A673 (cell line): Measurements from ENCODE around the gene SULT1B1. TPM values are rescaled to one million over a fixed set of nuclear protein-coding genes. Genes with fewer than 3 reads are reported as not detected.

Experiments used
- BruUV-seq: library from RNA; stranded (reverse); fragments of 400-500 nt; replicated peaks from 2 replicates; lab custom pipeline; 2021; lab: Mats Ljungman, UMichigan
- CTCF ChIA-PET: fragments of 300-600 bp; sonication (Branson Sonifier 250); formaldehyde crosslinking; loops from one replicate; lab custom pipeline; 2022; ENCODE audit warnings: antibody characterized with exemption; lab: Charles Lee
- POLR2A ChIA-PET: fragments of 300-600 bp; sonication (Branson Sonifier 250); formaldehyde crosslinking; loops from one replicate; lab custom pipeline; 2022; ENCODE audit warnings: antibody characterized with exemption; ENCODE audit not compliant: low non-redundant PET; lab: Charles Lee
- DNase-seq: peaks from one replicate; pipeline ENCODE4 v3.0.0-alpha.2; 2015; ENCODE audit warnings: low spot score
- H3K27ac ChIP-seq: fragments of 200-600 bp; sonication (generic); 2 replicates; pipeline ENCODE4 v1.5.1; 2016; ENCODE audit warnings: mixed run types, low read depth, mild to moderate bottlenecking, mixed read lengths, antibody characterized with exemption, low read length; ENCODE audit not compliant: poor library complexity, severe bottlenecking
- H3K27me3 ChIP-seq: fragments of 200-600 bp; sonication (generic); replicated peaks from 2 replicates; pipeline ENCODE4 v1.6.1; 2017; ENCODE audit warnings: mixed run types, low read depth, mild to moderate bottlenecking, mixed read lengths, antibody characterized with exemption, low read length; ENCODE audit not compliant: insufficient read depth, poor library complexity
- H3K36me3 ChIP-seq: fragments of 200-600 bp; sonication (generic); 2 replicates; pipeline ENCODE4 v1.6.1; 2016; ENCODE audit warnings: mixed run types, mild to moderate bottlenecking, mixed read lengths, antibody characterized with exemption, low read length; ENCODE audit not compliant: insufficient read depth, poor library complexity, severe bottlenecking
- H3K4me1 ChIP-seq: fragments of 200-600 bp; sonication (generic); 2 replicates; pipeline ENCODE4 v1.6.1; 2017; ENCODE audit warnings: mixed run types, mild to moderate bottlenecking, mixed read lengths, antibody characterized with exemption, low read length; ENCODE audit not compliant: insufficient read depth, poor library complexity, severe bottlenecking
- H3K4me3 ChIP-seq: fragments of 200-600 bp; sonication (generic); 2 replicates; pipeline ENCODE4 v1.5.1; 2016; ENCODE audit warnings: low read depth, mixed run types, mild to moderate bottlenecking, mixed read lengths, low read length; ENCODE audit not compliant: poor library complexity, severe bottlenecking
- H3K9me3 ChIP-seq: fragments of 200-600 bp; sonication (generic); 2 replicates; pipeline ENCODE4 v1.6.1; 2016; ENCODE audit warnings: mixed run types, low read depth, mild to moderate bottlenecking, mixed read lengths, antibody characterized with exemption, low read length; ENCODE audit not compliant: poor library complexity, severe bottlenecking
- CTCF ChIP-seq: fragments of 300-800, 200-600 bp; sonication (generic); conservative IDR thresholded peaks from 2 replicates; pipeline ENCODE4 v1.5.1; 2017; ENCODE audit warnings: low read depth, mild to moderate bottlenecking, antibody characterized with exemption, low read length, moderate library complexity, mixed read lengths
- EZH2 ChIP-seq: fragments of 200-600 bp; sonication (generic); IDR thresholded peaks from 2 replicates; pipeline ENCODE4 v1.6.1; 2017; ENCODE audit warnings: borderline replicate concordance, low read depth, mild to moderate bottlenecking, mixed read lengths, antibody characterized with exemption, low read length; ENCODE audit not compliant: poor library complexity, severe bottlenecking
- intact Hi-C: fragments of 100-400 bp; cut with micrococcal nuclease; formaldehyde crosslinking; loops from one replicate; pipeline ENCODE4 v1.10.0; 2022; ENCODE audit not compliant: unreplicated experiment
- total RNA-seq: library from RNA; stranded (reverse); gene quantifications from 2 replicates; pipeline ENCODE4 v1.2.3, GENCODE V29; 2021

SULT1B1 gene
- total RNA-seq, 1 experiment from 2014 or later: 1.8 TPM

DNA sequence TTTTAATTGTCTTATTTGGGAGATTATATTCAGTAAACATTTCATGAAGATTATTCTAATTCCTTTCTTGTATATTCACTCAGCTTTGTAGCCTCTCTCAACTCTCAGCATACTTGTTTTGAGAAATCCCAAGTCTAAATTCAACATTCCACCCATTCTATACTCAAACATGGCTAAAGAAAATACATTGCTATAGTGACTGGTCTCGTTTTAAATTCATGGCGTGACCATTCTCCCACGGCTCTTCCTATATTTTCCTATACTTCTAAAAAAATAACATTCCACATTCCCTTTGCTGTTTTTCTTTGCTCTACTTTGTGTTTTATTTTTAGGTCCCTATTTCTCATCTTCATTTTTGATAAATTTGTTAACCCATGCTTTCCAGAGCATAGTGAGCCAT is 58.2 kb downstream of the SULT1B1 start:
- Histone ChIP-seq H3K4me3 (no peak overlapping the region), H3K27me3 (no peaks in the 10 kb centered on the region), H3K27ac (no peak overlapping the region), H3K9me3 (no peaks in the 10 kb centered on the region), H3K36me3 (no peaks in the 10 kb centered on the region), H3K4me1 (no peaks in the 10 kb centered on the region)
- intact Hi-C loops: no loop called here
- CTCF ChIA-PET: interaction anchor here (0.6 kb wide), 1 partner anchor 128 kb away, joined by 3 read pairs; no protein-coding TSS in a partner anchor
- no peak for DNase-seq
- no peak for TF ChIP-seq CTCF
- TF ChIP-seq EZH2: no peak
- POLR2A ChIA-PET: interaction anchor here (0.6 kb wide), 1 partner anchor 73 kb away, joined by 3 read pairs; no protein-coding TSS in a partner anchor
- no TSS peak for BruUV-seq

DNA sequence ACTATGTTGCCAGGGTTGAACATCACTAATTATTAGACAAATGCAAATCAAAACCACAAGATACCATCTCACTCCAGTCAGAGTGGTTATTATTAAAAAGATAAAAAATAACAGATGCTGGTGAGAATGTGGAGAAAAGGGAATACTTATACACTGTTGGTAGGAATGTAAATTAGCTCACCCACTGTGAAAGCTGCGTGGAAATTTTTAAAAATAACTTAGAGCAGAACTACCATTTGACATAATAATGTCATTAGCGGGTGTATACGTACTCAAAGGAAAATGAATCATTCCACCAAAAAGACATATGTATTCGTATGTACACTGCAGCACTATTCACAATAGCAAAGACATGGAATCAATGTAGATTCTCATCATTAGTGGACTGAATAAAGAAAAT is 58.7 kb downstream of the SULT1B1 start:
- intact Hi-C loops: no loop called here
- no TSS peak for BruUV-seq
- no peak for DNase-seq
- no peaks in the 10 kb centered on the region for H3K27me3 ChIP-seq
- H3K27ac ChIP-seq: no peak overlapping the region
- H3K9me3 ChIP-seq: no peaks in the 10 kb centered on the region
- H3K36me3 ChIP-seq: no peaks in the 10 kb centered on the region
- TF ChIP-seq CTCF (no peak), EZH2 (no peak)
- POLR2A ChIA-PET: interaction anchor here (0.6 kb wide), 1 partner anchor 73 kb away, joined by 3 read pairs; no protein-coding TSS in a partner anchor
- H3K4me1 ChIP-seq: no peaks in the 10 kb centered on the region
- H3K4me3 ChIP-seq: no peak overlapping the region
- CTCF ChIA-PET: no interaction called here

DNA sequence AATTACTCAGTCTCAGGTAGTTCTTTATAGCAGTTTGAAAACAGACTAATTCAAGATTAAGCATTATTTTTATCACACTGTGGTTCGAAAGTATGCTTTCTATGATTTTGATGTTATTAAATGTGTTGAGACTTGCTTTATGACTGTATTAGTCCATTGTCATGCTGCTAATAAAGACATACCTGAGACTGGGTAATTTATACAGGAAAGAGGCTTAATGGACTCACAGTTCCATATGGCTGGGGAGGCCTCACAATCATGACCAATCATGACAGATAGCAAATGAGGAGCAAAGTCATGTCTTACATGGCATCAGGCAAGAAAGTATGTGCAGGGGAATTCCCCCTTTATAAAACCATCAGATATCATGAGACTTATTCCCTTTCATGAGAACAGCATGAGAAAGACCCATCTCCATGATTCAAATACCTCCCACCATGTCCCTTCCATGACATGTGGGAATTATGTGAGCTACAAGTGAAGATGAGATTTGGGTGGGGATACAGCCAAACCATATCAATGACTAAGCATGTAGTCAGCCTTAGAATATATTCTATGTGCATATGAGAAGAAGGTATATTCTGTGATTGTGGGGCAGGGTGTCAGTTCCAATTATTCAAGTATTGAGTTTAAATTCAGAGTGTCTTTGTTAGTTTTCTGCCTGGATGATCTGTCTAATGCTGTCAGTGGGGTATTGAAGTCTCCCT is 62.7 kb downstream of the SULT1B1 start:
- no TSS peak for BruUV-seq
- ChIA-PET POLR2A (no interaction called here), CTCF (no interaction called here)

More for the DNA sequence above, 62.7 kb downstream of the SULT1B1 start:
- intact Hi-C loops: no loop called here
- no peaks in the 10 kb centered on the region for H3K9me3 ChIP-seq
- no peaks in the 10 kb centered on the region for H3K4me1 ChIP-seq
- no peaks in the 10 kb centered on the region for H3K36me3 ChIP-seq
- H3K27me3 ChIP-seq: no peaks in the 10 kb centered on the region
- H3K4me3 ChIP-seq: no peak overlapping the region
- no peak overlapping the region for H3K27ac ChIP-seq
- TF ChIP-seq CTCF (no peak), EZH2 (no peak)
- no peak for DNase-seq
